ENCODE results near the gene PLXNB2. TPM values are rescaled to one million over a fixed set of nuclear protein-coding genes. Genes with fewer than 3 reads are reported as not detected.
A peak's percentile ranks its signal among the peaks of the same experiment; 100 is the strongest.

Gene PLXNB2
- total RNA-seq (2014; rRNA removed; shearing (Covaris generic)) (136 and 147 TPM in 2 replicates), polyA plus RNA-seq (2016; fragmentation: Nextera tagmentation; extraction: Ambion mirVana) (123 and 136 TPM in 2 replicates)

- Histone ChIP-seq H3F3A (ENCODE audit: insufficient read depth) (peaks cover 12% of the 10 kb centered on the region), H3K9me2 (ENCODE audit: insufficient read depth) (no peaks in the 10 kb centered on the region), H3K36me3 (ENCODE audit: low read depth) (no peaks in the 10 kb centered on the region), H3K27ac (peak within 1 kb of the TSS; percentile 89), H3K9me3 (ENCODE audit: low read depth) (no peaks in the 10 kb centered on the region), H3K4me1 (ENCODE audit: insufficient read depth) (peaks cover 45% of the 10 kb centered on the region), H4K20me1 (ENCODE audit: insufficient read depth) (no peaks in the 10 kb centered on the region), H2AFZ (no peak within 1 kb of the TSS), H3K9ac (peak within 1 kb of the TSS; percentile 94), H3K79me2 (ENCODE audit: insufficient read depth) (peaks cover 49% of the 10 kb centered on the region), H3K4me2 (ENCODE audit: unreplicated experiment) (peak within 1 kb of the TSS; percentile 92), H3K27me3 (replicated peaks; ENCODE audit: insufficient read depth) (no peaks in the 10 kb centered on the region), H3K4me3 (peak within 1 kb of the TSS; percentile 92)
- DNase-seq, result peak; percentile 88
- no peak for TF ChIP-seq EZH2 (IDR thresholded peaks at IDR 0.05; ENCODE audit: insufficient read depth, poor library complexity, severe bottlenecking)
- TF ChIP-seq EZH2phosphoT487 (IDR thresholded peaks at IDR 0.05; ENCODE audit: insufficient read depth, low read depth), result no peak
- in situ Hi-C loops (cut with MboI), result no loop called here
- 1 to 4% methylated on average over 42 to 43 of the region's 105 CpGs for WGBS, 2 experiments (ENCODE audit: low coverage in 1 of 2, low lambda C conversion rate in 2 of 2, missing lambda C conversion rate in 2 of 2)
Observed at GRCh38 chr22:50306753-50307749, at the start of gene PLXNB2. Gene PLXNB2 (minus strand): TSS chr22:50307646. CDS start chr22:50290584, 17,062 bp downstream.

GRCh38 chr22:50357222-50357621 lies 49.8 kb upstream of the PLXNB2 start:
- Histone ChIP-seq H2AFZ (no peak overlapping the region), H3K79me2 (ENCODE audit: insufficient read depth) (peaks cover 100% of the 10 kb centered on the region), H3K9me2 (ENCODE audit: insufficient read depth) (no peaks in the 10 kb centered on the region), H3K9ac (no peak overlapping the region), H4K20me1 (ENCODE audit: insufficient read depth) (peaks cover 7% of the 10 kb centered on the region; the same call in 1 of the 2 replicates), H3F3A (ENCODE audit: insufficient read depth) (no peaks in the 10 kb centered on the region), H3K4me3 (no peak overlapping the region), H3K4me2 (ENCODE audit: unreplicated experiment) (no peak overlapping the region), H3K9me3 (ENCODE audit: low read depth) (no peaks in the 10 kb centered on the region), H3K27ac (no peak overlapping the region), H3K27me3 (replicated peaks; ENCODE audit: insufficient read depth) (no peaks in the 10 kb centered on the region), H3K36me3 (ENCODE audit: low read depth) (no peaks in the 10 kb centered on the region; the same call in 1 of the 2 replicates), H3K4me1 (ENCODE audit: insufficient read depth) (no peaks in the 10 kb centered on the region)
- in situ Hi-C loops (cut with MboI), result no loop called here
- no peak for DNase-seq
- TF ChIP-seq EZH2 (IDR thresholded peaks at IDR 0.05; ENCODE audit: insufficient read depth, poor library complexity, severe bottlenecking) (no peak), EZH2phosphoT487 (IDR thresholded peaks at IDR 0.05; ENCODE audit: insufficient read depth, low read depth) (no peak)
- 94 to 100% methylated on average over 1 of the region's 1 CpG for WGBS, 2 experiments (ENCODE audit: low coverage in 1 of 2, low lambda C conversion rate in 2 of 2, missing lambda C conversion rate in 2 of 2)

GRCh38 chr22:50356186-50356585 lies 48.7 kb upstream of the PLXNB2 start:
- Histone ChIP-seq H3K9me2 (ENCODE audit: insufficient read depth) (no peaks in the 10 kb centered on the region), H4K20me1 (ENCODE audit: insufficient read depth) (peaks cover 4% of the 10 kb centered on the region; the same call in 1 of the 2 replicates), H3K36me3 (ENCODE audit: low read depth) (no peaks in the 10 kb centered on the region; the same call in 1 of the 2 replicates), H3F3A (ENCODE audit: insufficient read depth) (no peaks in the 10 kb centered on the region), H3K4me1 (ENCODE audit: insufficient read depth) (no peaks in the 10 kb centered on the region), H3K9me3 (ENCODE audit: low read depth) (no peaks in the 10 kb centered on the region), H3K4me3 (no peak overlapping the region), H3K27ac (no peak overlapping the region), H2AFZ (no peak overlapping the region), H3K9ac (no peak overlapping the region), H3K27me3 (replicated peaks; ENCODE audit: insufficient read depth) (no peaks in the 10 kb centered on the region), H3K4me2 (ENCODE audit: unreplicated experiment) (no peak overlapping the region), H3K79me2 (ENCODE audit: insufficient read depth) (peaks cover 100% of the 10 kb centered on the region)
- TF ChIP-seq EZH2phosphoT487 (IDR thresholded peaks at IDR 0.05; ENCODE audit: insufficient read depth, low read depth) (no peak), EZH2 (IDR thresholded peaks at IDR 0.05; ENCODE audit: insufficient read depth, poor library complexity, severe bottlenecking) (no peak)
- 73 to 90% methylated on average over 4 to 8 of the region's 8 CpGs for WGBS, 2 experiments (ENCODE audit: low coverage in 1 of 2, low lambda C conversion rate in 2 of 2, missing lambda C conversion rate in 2 of 2)
- in situ Hi-C loops (cut with MboI), result no loop called here
- no peak for DNase-seq

- Histone ChIP-seq H3K4me3 (no peak overlapping the region), H3K9me2 (ENCODE audit: insufficient read depth) (no peaks in the 10 kb centered on the region), H3K4me1 (ENCODE audit: insufficient read depth) (no peaks in the 10 kb centered on the region), H4K20me1 (ENCODE audit: insufficient read depth) (no peaks in the 10 kb centered on the region; the same call in none of the 2 replicates), H3K4me2 (ENCODE audit: unreplicated experiment) (no peak overlapping the region), H3F3A (ENCODE audit: insufficient read depth) (no peaks in the 10 kb centered on the region), H3K36me3 (ENCODE audit: low read depth) (no peaks in the 10 kb centered on the region; the same call in 1 of the 2 replicates), H3K27me3 (replicated peaks; ENCODE audit: insufficient read depth) (no peaks in the 10 kb centered on the region), H3K9me3 (ENCODE audit: low read depth) (no peaks in the 10 kb centered on the region), H3K27ac (no peak overlapping the region), H3K9ac (no peak overlapping the region), H3K79me2 (ENCODE audit: insufficient read depth) (peaks cover 72% of the 10 kb centered on the region), H2AFZ (no peak overlapping the region)
- TF ChIP-seq EZH2 (IDR thresholded peaks at IDR 0.05; ENCODE audit: insufficient read depth, poor library complexity, severe bottlenecking), result no peak
- TF ChIP-seq EZH2phosphoT487 (IDR thresholded peaks at IDR 0.05; ENCODE audit: insufficient read depth, low read depth), result no peak
- in situ Hi-C loops (cut with MboI), result no loop called here
- WGBS, 2 experiments (ENCODE audit: low coverage in 1 of 2, low lambda C conversion rate in 2 of 2, missing lambda C conversion rate in 2 of 2), result 75 to 78% methylated on average over 2 of the region's 2 CpGs
- no peak for DNase-seq
Observed at GRCh38 chr22:50348058-50348457, 40.6 kb upstream of the PLXNB2 start.
